SK-N-SH (cell line): ENCODE results near the gene CHST7. TPM values are rescaled to one million over a fixed set of nuclear protein-coding genes. Genes with fewer than 3 reads are reported as not detected.

Experiments
- CTCF ChIA-PET: fragments of 300-600, 350-600 bp; formaldehyde crosslinking; extraction: SDS; loops from one replicate; lab custom pipeline; 2021; lab: Yijun Ruan, JAX
- POLR2A ChIA-PET: fragments of 350-600 bp; sonication (Branson Sonifier 250); formaldehyde crosslinking; extraction: SDS; loops from one replicate; lab custom pipeline; 2020; ENCODE audit warnings: antibody characterized with exemption, inconsistent platforms; lab: Yijun Ruan, JAX
- DNase-seq: peaks from one replicate; pipeline ENCODE4 v3.0.0; 2012
- H2AFZ ChIP-seq: fragments of 200-600 bp; sonication (generic); 2 replicates; pipeline ENCODE4 v1.8.1; 2016; ENCODE audit warnings: antibody characterized with exemption, mild to moderate bottlenecking, low read depth
- H3F3A ChIP-seq: fragments of 200-600 bp; sonication (generic); replicated peaks from 2 replicates; pipeline ENCODE3; 2016; ENCODE audit warnings: antibody characterized with exemption, mild to moderate bottlenecking; ENCODE audit not compliant: insufficient read depth
- H3K27ac ChIP-seq, 2 experiments: fragments of 200-500 bp in 1 of 2; fragments of 200-600 bp in 1 of 2; sonication (Bioruptor generic) in 1 of 2; sonication (generic), shearing (Covaris generic) in 1 of 2; 2 replicates each; pipeline versions ENCODE4 v1.5.1 to v1.6.1; 2014 to 2016; ENCODE audit warnings: low read depth in 2 of 2, inconsistent platforms in 1 of 2, low read length in 1 of 2, mild to moderate bottlenecking in 1 of 2, mixed read lengths in 1 of 2
- H3K27me3 ChIP-seq: fragments of 200-600 bp; sonication (generic), shearing (Covaris generic); 2 replicates; pipeline ENCODE4 v1.6.1; 2016; ENCODE audit warnings: mixed run types; ENCODE audit not compliant: insufficient read depth
- H3K36me3 ChIP-seq, 2 experiments: fragments of 200-500 bp in 1 of 2; fragments of 200-600 bp in 1 of 2; sonication (Bioruptor generic) in 1 of 2; sonication (generic) in 1 of 2; replicated peaks in 1 of 2; 2 replicates each; pipeline versions ENCODE3 to v1.5.1; 2014 to 2016; ENCODE audit warnings: low read length in 1 of 2, mild to moderate bottlenecking in 1 of 2; ENCODE audit not compliant: insufficient read depth in 2 of 2, control insufficient read depth in 1 of 2
- H3K4me1 ChIP-seq, 2 experiments: fragments of 200-500 bp in 1 of 2; fragments of 200-600 bp in 1 of 2; sonication (Bioruptor generic) in 1 of 2; sonication (generic), shearing (Covaris generic) in 1 of 2; 2 replicates each; pipeline versions ENCODE4 v1.5.1 to v1.6.1; 2014 to 2016; ENCODE audit warnings: low read depth in 1 of 2, low read length in 1 of 2, mixed run types in 1 of 2; ENCODE audit not compliant: insufficient read depth in 2 of 2, control insufficient read depth in 1 of 2
- H3K4me2 ChIP-seq: fragments of 200-600 bp; sonication (generic), shearing (Covaris generic); 2 replicates; pipeline ENCODE4 v1.6.1; 2017; ENCODE audit warnings: mixed run types
- H3K4me3 ChIP-seq, 2 experiments: fragments of 200-500 bp in 1 of 2; fragments of 200-600 bp in 1 of 2; sonication (Bioruptor generic) in 1 of 2; sonication (generic), shearing (Covaris generic) in 1 of 2; 2 replicates each; pipeline versions ENCODE4 v1.5.1 to v1.8.1; 2014 to 2016; ENCODE audit warnings: low read depth in 2 of 2, inconsistent platforms in 1 of 2, low read length in 1 of 2, mild to moderate bottlenecking in 1 of 2, mixed read lengths in 1 of 2, moderate library complexity in 1 of 2
- H3K79me2 ChIP-seq: fragments of 200-600 bp; sonication (generic); 2 replicates; pipeline ENCODE4 v1.8.1; 2017; ENCODE audit warnings: mild to moderate bottlenecking; ENCODE audit not compliant: insufficient read depth
- H3K9ac ChIP-seq: fragments of 200-600 bp; sonication (generic); 2 replicates; pipeline ENCODE4 v1.6.1; 2017; ENCODE audit warnings: mixed run types
- H3K9me2 ChIP-seq: fragments of 200-600 bp; sonication (generic); 2 replicates; pipeline ENCODE4 v1.6.1; 2017; ENCODE audit warnings: mixed run types
- H3K9me3 ChIP-seq: fragments of 200-600 bp; sonication (generic); 2 replicates; pipeline ENCODE4 v1.6.1; 2017; ENCODE audit warnings: mixed run types, mild to moderate bottlenecking, moderate library complexity
- H4K20me1 ChIP-seq: fragments of 200-600 bp; sonication (generic); 2 replicates; pipeline ENCODE4 v1.6.1; 2017; ENCODE audit warnings: mild to moderate bottlenecking, mixed run types; ENCODE audit not compliant: insufficient read depth
- ELF1 ChIP-seq: IDR thresholded peaks from 2 replicates; pipeline ENCODE4 v1.4.0; 2012
- EP300 ChIP-seq, 2 experiments: IDR thresholded peaks; 2 replicates each; pipeline versions ENCODE4 v1.4.0 to v1.6.1; 2012; ENCODE audit warnings: borderline replicate concordance in 1 of 2, low read depth in 1 of 2, low read length in 1 of 2
- GABPA ChIP-seq: IDR thresholded peaks from 2 replicates; pipeline ENCODE4 v1.4.0; 2012; ENCODE audit warnings: low read depth, mild to moderate bottlenecking
- MXI1 ChIP-seq: IDR thresholded peaks from 2 replicates; pipeline ENCODE4 v1.6.1; 2012; ENCODE audit warnings: mild to moderate bottlenecking, low read depth, low read length, improper control_type of control experiment
- NRF1 ChIP-seq: IDR thresholded peaks from 2 replicates; pipeline ENCODE4 v1.6.1; 2012; ENCODE audit warnings: low read depth, mild to moderate bottlenecking, low read length
- POLR2AphosphoS5 ChIP-seq: IDR thresholded peaks from 2 replicates; pipeline ENCODE4 v1.6.1; 2012; ENCODE audit warnings: low read depth, low read length
- RCOR1 ChIP-seq: fragments of 150-350 bp; IDR thresholded peaks from 2 replicates; pipeline ENCODE4 v1.6.1; 2017; ENCODE audit warnings: antibody characterized with exemption, low read length
- RFX5 ChIP-seq: IDR thresholded peaks from 2 replicates; pipeline ENCODE4 v1.6.1; 2012; ENCODE audit warnings: mild to moderate bottlenecking, improper control_type of control experiment, low read length
- RXRA ChIP-seq: IDR thresholded peaks from 2 replicates; pipeline ENCODE4 v1.4.0; 2012; ENCODE audit warnings: low read depth, mild to moderate bottlenecking, borderline replicate concordance
- TAF1 ChIP-seq: IDR thresholded peaks from 2 replicates; pipeline ENCODE4 v1.6.1; 2012; ENCODE audit warnings: low read depth, mild to moderate bottlenecking, low read length, moderate library complexity, borderline replicate concordance
- TCF12 ChIP-seq: IDR thresholded peaks from 2 replicates; pipeline ENCODE4 v1.4.0; 2012
- WGBS: methylation state at CpG from one replicate; pipeline ENCODE4 v1.1.6; 2017; ENCODE audit warnings: low lambda C conversion rate; 5-methylcytosine and 5-hydroxymethylcytosine counted together
- polyA plus RNA-seq, 3 experiments: library from polyadenylated mRNA; depleted of rRNA; stranded (reverse); fragments of >200 nt; gene quantifications; 2 replicates each; pipeline ENCODE4 v1.2.3, GENCODE V29; 2012
- TF ChIP-seq, protein P1 (sequence below): IDR thresholded peaks from 2 replicates; pipeline ENCODE4 v1.6.1; 2012; ENCODE audit warnings: mild to moderate bottlenecking, low read depth, low read length, moderate library complexity
- TF ChIP-seq, protein P2 (sequence below): IDR thresholded peaks from 2 replicates; pipeline ENCODE4; 2012
- TF ChIP-seq, protein P3 (sequence below): fragments of 150-350 bp; IDR thresholded peaks from 2 replicates; pipeline ENCODE4 v1.6.1; 2016; ENCODE audit warnings: mild to moderate bottlenecking, low read depth, low read length

CHST7 gene
- polyA plus RNA-seq, 1 of the 3 experiments (the other 2 are of a cell fraction): 6.2 TPM

GRCh38 chrX:46627062-46627461 lies 53.5 kb downstream of the CHST7 start (continued):
- TF ChIP-seq GABPA: no peak
- TF ChIP-seq, protein P1, sequence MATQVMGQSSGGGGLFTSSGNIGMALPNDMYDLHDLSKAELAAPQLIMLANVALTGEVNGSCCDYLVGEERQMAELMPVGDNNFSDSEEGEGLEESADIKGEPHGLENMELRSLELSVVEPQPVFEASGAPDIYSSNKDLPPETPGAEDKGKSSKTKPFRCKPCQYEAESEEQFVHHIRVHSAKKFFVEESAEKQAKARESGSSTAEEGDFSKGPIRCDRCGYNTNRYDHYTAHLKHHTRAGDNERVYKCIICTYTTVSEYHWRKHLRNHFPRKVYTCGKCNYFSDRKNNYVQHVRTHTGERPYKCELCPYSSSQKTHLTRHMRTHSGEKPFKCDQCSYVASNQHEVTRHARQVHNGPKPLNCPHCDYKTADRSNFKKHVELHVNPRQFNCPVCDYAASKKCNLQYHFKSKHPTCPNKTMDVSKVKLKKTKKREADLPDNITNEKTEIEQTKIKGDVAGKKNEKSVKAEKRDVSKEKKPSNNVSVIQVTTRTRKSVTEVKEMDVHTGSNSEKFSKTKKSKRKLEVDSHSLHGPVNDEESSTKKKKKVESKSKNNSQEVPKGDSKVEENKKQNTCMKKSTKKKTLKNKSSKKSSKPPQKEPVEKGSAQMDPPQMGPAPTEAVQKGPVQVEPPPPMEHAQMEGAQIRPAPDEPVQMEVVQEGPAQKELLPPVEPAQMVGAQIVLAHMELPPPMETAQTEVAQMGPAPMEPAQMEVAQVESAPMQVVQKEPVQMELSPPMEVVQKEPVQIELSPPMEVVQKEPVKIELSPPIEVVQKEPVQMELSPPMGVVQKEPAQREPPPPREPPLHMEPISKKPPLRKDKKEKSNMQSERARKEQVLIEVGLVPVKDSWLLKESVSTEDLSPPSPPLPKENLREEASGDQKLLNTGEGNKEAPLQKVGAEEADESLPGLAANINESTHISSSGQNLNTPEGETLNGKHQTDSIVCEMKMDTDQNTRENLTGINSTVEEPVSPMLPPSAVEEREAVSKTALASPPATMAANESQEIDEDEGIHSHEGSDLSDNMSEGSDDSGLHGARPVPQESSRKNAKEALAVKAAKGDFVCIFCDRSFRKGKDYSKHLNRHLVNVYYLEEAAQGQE: no peak
- TF ChIP-seq, all 33 proteins: peak for 0

- no peak for DNase-seq
- ChIA-PET POLR2A (no interaction called here), CTCF (no interaction called here)
- Histone ChIP-seq H3F3A (no peaks in the 10 kb centered on the region), H3K9me2 (no peaks in the 10 kb centered on the region), H3K4me2 (no peak overlapping the region), H3K36me3 (no peaks in the 10 kb centered on the region), H3K9ac (no peak overlapping the region), H3K4me1 (no peaks in the 10 kb centered on the region), H4K20me1 (no peaks in the 10 kb centered on the region), H3K27me3 (no peaks in the 10 kb centered on the region; the same call in 1 of the 2 replicates), H3K9me3 (no peaks in the 10 kb centered on the region), H2AFZ (no peak overlapping the region), H3K79me2 (no peaks in the 10 kb centered on the region), H3K4me3 (no peak overlapping the region), H3K27ac (no peak overlapping the region)
- TF ChIP-seq ELF1 (no peak), TAF1 (no peak), GABPA (no peak), NRF1 (no peak), POLR2AphosphoS5 (no peak), RFX5 (no peak), MXI1 (no peak), RXRA (no peak), EP300 (IDR thresholded peaks at IDR 0.05; ENCODE audit: borderline replicate concordance in 1 of 2, low read depth in 1 of 2, low read length in 1 of 2) (no peak), TCF12 (no peak), RCOR1 (no peak)
- TF ChIP-seq, protein P2, sequence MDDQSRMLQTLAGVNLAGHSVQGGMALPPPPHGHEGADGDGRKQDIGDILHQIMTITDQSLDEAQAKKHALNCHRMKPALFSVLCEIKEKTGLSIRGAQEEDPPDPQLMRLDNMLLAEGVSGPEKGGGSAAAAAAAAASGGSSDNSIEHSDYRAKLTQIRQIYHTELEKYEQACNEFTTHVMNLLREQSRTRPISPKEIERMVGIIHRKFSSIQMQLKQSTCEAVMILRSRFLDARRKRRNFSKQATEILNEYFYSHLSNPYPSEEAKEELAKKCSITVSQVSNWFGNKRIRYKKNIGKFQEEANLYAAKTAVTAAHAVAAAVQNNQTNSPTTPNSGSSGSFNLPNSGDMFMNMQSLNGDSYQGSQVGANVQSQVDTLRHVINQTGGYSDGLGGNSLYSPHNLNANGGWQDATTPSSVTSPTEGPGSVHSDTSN: no peak
- TF ChIP-seq, protein P3, sequence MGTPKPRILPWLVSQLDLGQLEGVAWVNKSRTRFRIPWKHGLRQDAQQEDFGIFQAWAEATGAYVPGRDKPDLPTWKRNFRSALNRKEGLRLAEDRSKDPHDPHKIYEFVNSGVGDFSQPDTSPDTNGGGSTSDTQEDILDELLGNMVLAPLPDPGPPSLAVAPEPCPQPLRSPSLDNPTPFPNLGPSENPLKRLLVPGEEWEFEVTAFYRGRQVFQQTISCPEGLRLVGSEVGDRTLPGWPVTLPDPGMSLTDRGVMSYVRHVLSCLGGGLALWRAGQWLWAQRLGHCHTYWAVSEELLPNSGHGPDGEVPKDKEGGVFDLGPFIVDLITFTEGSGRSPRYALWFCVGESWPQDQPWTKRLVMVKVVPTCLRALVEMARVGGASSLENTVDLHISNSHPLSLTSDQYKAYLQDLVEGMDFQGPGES: no peak
- WGBS: 57% methylated on average over 10 of the region's 10 CpGs
Measured at GRCh38 chrX:46627711-46628419, 54.3 kb downstream of the CHST7 start.
